SK-N-SH treated with all-trans-retinoic acid at 6 μM for 48 hours (cell line): ENCODE results near the gene DNASE1.

Source experiments
- ATAC-seq: fragments of 200-7000 bp; cut with Tn5 transposase; 3 replicates; pipeline ENCODE4 v1.9.1; 2020; ENCODE audit warnings: mild to moderate bottlenecking, moderate library complexity
- BACH2 ChIP-seq: fragments of 250-450 bp; sonication (Bioruptor Pico); IDR thresholded peaks from 2 replicates; pipeline ENCODE4 v1.9.0; 2021; ENCODE audit warnings: mild to moderate bottlenecking, borderline replicate concordance
- CSDC2 ChIP-seq: fragments of 250-450 bp; sonication (Bioruptor Pico); IDR thresholded peaks from 2 replicates; pipeline ENCODE4 v1.5.0; 2020; ENCODE audit warnings: mild to moderate bottlenecking, moderate library complexity
- GLIS3 ChIP-seq: fragments of 250-450 bp; sonication (Bioruptor Pico); IDR thresholded peaks from 2 replicates; pipeline ENCODE4 v1.5.0; 2020; ENCODE audit warnings: mild to moderate bottlenecking, moderate library complexity
- ISL1 ChIP-seq: fragments of 250-450 bp; sonication (Bioruptor Pico); IDR thresholded peaks from 2 replicates; pipeline ENCODE4 v2.1.2; 2022; ENCODE audit warnings: mild to moderate bottlenecking, moderate library complexity
- RARB ChIP-seq: fragments of 250-450 bp; sonication (Bioruptor Pico); IDR thresholded peaks from 2 replicates; pipeline ENCODE4 v1.8.0; 2021; ENCODE audit warnings: mild to moderate bottlenecking, moderate library complexity
- SNAI2 ChIP-seq: fragments of 250-450 bp; sonication (Bioruptor Pico); IDR thresholded peaks from 2 replicates; pipeline ENCODE4 v1.5.0; 2020; ENCODE audit warnings: mild to moderate bottlenecking, moderate library complexity
- TCF4 ChIP-seq: fragments of 250-450 bp; sonication (Bioruptor Pico); IDR thresholded peaks from 2 replicates; pipeline ENCODE4 v1.8.0; 2021; ENCODE audit warnings: mild to moderate bottlenecking, moderate library complexity, borderline replicate concordance
- TOX ChIP-seq: fragments of 250-450 bp; sonication (Bioruptor Pico); IDR thresholded peaks from 2 replicates; pipeline ENCODE4 v1.8.0; 2021; ENCODE audit warnings: mild to moderate bottlenecking, moderate library complexity, borderline replicate concordance
- ZC3H10 ChIP-seq: fragments of 250-450 bp; sonication (Bioruptor Pico); IDR thresholded peaks from 2 replicates; pipeline ENCODE4 v1.5.1; 2021; ENCODE audit warnings: mild to moderate bottlenecking, moderate library complexity
- ZFP3 ChIP-seq: fragments of 250-450 bp; sonication (Bioruptor Pico); IDR thresholded peaks from 2 replicates; pipeline ENCODE4 v1.5.0; 2020; ENCODE audit warnings: mild to moderate bottlenecking, moderate library complexity
- ZFP30 ChIP-seq: fragments of 450-650 bp; formaldehyde crosslinking; IDR thresholded peaks from 2 replicates; pipeline ENCODE4 v1.5.0; 2022; ENCODE audit warnings: mild to moderate bottlenecking, moderate library complexity
- ZNF565 ChIP-seq: fragments of 450-650 bp; formaldehyde crosslinking; conservative IDR thresholded peaks from 2 replicates; pipeline ENCODE4 v1.5.0; 2020; ENCODE audit warnings: low read depth, mild to moderate bottlenecking, moderate library complexity
- ZNF70 ChIP-seq: fragments of 450-650 bp; formaldehyde crosslinking; IDR thresholded peaks from 2 replicates; pipeline ENCODE4 v1.5.0; 2020; ENCODE audit warnings: mild to moderate bottlenecking, moderate library complexity
- ZNF8 ChIP-seq: fragments of 450-650 bp; formaldehyde crosslinking; IDR thresholded peaks from 2 replicates; pipeline ENCODE4 v1.5.0; 2020; ENCODE audit warnings: mild to moderate bottlenecking, moderate library complexity
- TF ChIP-seq, protein P1 (sequence below): fragments of 250-450 bp; sonication (Bioruptor Pico); IDR thresholded peaks from 2 replicates; pipeline ENCODE4 v1.5.1; 2020; ENCODE audit warnings: low read depth, mild to moderate bottlenecking, moderate library complexity
- TF ChIP-seq, protein P2 (sequence below): fragments of 250-450 bp; sonication (Bioruptor Pico); IDR thresholded peaks from 2 replicates; pipeline ENCODE4 v1.5.0; 2020; ENCODE audit warnings: mild to moderate bottlenecking, moderate library complexity
- TF ChIP-seq, protein P3 (sequence below): fragments of 250-450 bp; sonication (Bioruptor Pico); IDR thresholded peaks from 2 replicates; pipeline ENCODE4 v1.8.0; 2021; ENCODE audit warnings: low read depth, mild to moderate bottlenecking, moderate library complexity, borderline replicate concordance
- TF ChIP-seq, protein P4 (sequence below): fragments of 250-450 bp; sonication (Bioruptor Pico); IDR thresholded peaks from 2 replicates; pipeline ENCODE4 v1.8.0; 2020; ENCODE audit warnings: mild to moderate bottlenecking, moderate library complexity, borderline replicate concordance

Gene DNASE1

DNA sequence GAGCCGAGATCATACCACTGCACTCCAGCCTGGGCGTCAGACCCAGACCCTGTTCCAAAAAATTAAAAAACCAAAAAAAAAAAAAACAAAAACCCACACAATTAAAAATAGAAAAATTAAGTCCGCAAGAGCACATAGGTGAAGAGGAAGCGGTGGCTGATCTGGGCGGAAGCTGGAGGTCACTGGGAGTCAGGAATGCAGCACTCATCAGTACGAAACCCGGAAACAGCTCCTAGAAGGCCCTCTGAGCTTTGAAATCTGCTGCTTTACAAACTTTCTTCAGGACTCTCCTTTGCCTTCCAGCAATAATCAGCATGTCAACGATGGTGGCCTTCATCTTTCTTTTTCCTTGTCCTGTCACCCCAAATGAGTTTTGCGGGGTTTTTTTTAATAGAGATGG, 33.3 kb downstream of the DNASE1 start (continued):
- no peak for TF ChIP-seq CSDC2 (CRISPR knock-in tag)
- no peak for TF ChIP-seq ZFP3 (CRISPR knock-in tag)
- no peak for TF ChIP-seq ZFP30 (CRISPR knock-in tag)
- TF ChIP-seq TOX = no peak
- TF ChIP-seq ZNF565 (CRISPR knock-in tag) = no peak
- TF ChIP-seq, all 23 proteins: peak for 0

DNA sequence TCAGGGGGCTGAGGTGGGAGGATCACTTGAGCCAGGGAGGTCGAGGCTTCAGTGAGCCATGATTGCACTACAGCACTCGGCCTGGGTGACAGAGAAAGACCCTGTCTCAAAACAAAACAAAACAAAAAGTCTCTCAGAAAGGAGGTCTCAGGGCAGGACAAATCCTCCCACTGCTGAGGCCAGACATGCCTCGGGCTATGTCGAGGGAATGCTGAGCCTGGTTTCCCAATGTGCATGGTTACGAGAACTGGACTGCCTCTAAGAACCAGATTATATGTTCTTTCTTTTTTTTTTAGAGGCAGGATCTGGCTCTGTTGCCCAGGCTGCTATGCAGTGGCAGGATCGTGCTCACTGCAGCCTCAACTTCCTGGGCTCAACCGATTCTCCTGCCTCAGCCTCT, 35.2 kb downstream of the DNASE1 start:
- ATAC-seq = no peak
- TF ChIP-seq, protein P1, sequence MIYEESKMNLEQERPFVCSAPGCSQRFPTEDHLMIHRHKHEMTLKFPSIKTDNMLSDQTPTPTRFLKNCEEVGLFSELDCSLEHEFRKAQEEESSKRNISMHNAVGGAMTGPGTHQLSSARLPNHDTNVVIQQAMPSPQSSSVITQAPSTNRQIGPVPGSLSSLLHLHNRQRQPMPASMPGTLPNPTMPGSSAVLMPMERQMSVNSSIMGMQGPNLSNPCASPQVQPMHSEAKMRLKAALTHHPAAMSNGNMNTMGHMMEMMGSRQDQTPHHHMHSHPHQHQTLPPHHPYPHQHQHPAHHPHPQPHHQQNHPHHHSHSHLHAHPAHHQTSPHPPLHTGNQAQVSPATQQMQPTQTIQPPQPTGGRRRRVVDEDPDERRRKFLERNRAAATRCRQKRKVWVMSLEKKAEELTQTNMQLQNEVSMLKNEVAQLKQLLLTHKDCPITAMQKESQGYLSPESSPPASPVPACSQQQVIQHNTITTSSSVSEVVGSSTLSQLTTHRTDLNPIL (CRISPR knock-in tag) = no peak

DNA sequence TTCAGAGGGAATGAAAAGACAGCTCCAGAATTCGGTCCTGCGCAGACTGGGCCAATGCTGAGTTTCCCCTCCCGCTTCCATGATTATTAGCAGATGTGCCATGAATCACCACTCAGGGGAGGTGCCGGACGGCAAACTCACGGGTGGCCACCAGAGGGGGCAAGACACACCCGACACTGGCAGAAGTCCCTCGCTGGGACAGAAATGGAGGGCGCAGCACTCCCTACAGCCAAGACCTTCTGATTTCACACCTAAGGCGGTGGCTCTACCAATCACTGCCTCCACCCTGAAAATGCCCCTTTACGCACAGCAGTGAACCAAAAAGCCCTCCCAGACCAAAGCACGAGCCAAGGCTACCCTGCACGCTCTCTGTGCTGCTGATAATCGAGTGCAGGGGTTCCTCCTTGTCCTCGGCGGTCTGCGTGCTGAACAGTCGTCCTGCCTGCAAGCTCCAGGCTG, 36.0 kb downstream of the DNASE1 start:
- peak; percentile 99 for ATAC-seq
- TF ChIP-seq, protein P2, sequence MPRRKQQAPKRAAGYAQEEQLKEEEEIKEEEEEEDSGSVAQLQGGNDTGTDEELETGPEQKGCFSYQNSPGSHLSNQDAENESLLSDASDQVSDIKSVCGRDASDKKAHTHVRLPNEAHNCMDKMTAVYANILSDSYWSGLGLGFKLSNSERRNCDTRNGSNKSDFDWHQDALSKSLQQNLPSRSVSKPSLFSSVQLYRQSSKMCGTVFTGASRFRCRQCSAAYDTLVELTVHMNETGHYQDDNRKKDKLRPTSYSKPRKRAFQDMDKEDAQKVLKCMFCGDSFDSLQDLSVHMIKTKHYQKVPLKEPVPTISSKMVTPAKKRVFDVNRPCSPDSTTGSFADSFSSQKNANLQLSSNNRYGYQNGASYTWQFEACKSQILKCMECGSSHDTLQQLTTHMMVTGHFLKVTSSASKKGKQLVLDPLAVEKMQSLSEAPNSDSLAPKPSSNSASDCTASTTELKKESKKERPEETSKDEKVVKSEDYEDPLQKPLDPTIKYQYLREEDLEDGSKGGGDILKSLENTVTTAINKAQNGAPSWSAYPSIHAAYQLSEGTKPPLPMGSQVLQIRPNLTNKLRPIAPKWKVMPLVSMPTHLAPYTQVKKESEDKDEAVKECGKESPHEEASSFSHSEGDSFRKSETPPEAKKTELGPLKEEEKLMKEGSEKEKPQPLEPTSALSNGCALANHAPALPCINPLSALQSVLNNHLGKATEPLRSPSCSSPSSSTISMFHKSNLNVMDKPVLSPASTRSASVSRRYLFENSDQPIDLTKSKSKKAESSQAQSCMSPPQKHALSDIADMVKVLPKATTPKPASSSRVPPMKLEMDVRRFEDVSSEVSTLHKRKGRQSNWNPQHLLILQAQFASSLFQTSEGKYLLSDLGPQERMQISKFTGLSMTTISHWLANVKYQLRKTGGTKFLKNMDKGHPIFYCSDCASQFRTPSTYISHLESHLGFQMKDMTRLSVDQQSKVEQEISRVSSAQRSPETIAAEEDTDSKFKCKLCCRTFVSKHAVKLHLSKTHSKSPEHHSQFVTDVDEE = no peak
- TF ChIP-seq TCF4 (peak; percentile 85), ISL1 (CRISPR knock-in tag) (no peak), ZNF70 (CRISPR knock-in tag) (peak; percentile 10; the same call in 1 of the 2 replicates)
- TF ChIP-seq, protein P1 (CRISPR knock-in tag) = no peak
- TF ChIP-seq, protein P3, sequence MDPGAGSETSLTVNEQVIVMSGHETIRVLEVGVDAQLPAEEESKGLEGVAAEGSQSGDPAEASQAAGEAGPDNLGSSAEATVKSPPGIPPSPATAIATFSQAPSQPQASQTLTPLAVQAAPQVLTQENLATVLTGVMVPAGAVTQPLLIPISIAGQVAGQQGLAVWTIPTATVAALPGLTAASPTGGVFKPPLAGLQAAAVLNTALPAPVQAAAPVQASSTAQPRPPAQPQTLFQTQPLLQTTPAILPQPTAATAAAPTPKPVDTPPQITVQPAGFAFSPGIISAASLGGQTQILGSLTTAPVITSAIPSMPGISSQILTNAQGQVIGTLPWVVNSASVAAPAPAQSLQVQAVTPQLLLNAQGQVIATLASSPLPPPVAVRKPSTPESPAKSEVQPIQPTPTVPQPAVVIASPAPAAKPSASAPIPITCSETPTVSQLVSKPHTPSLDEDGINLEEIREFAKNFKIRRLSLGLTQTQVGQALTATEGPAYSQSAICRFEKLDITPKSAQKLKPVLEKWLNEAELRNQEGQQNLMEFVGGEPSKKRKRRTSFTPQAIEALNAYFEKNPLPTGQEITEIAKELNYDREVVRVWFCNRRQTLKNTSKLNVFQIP (CRISPR knock-in tag) = no peak

DNA sequence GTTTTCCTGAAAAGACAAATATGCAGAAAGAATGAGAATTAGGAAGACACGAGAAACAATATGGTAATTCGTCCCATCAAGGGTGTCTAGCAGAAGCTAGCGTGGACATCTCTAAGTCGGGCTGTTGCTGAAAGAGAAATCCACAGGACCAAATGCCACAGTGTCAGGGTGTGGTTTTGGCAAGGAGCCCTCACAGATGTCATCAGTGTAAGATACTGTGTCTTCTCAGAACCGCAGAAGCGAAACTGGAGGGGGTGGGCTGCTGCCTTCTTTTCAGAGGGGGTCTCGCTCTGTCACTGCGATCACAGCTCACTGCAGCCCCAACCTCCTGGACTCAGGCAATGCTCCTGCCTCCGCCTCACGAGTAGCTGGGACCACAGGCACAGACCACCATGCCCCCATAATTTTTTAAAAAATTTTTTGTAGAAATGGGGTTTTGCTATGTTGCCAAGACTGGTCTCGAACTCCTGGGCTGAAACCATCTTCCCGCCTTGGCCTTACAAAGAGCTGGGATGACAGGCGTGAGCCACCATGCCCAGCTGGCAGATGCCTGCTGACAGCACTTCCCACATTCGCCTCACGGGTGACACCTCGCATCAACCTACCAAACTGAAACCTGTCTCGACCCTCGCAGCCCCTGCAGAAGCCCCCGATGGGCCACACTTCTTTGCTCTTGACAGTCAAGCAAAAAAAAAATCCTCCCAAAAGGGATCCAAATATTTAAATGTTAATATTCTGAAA, 36.7 kb downstream of the DNASE1 start:
- no peak for TF ChIP-seq SNAI2 (CRISPR knock-in tag)
- TF ChIP-seq TCF4 = no peak
- TF ChIP-seq, all 23 proteins: peak for 0

DNA sequence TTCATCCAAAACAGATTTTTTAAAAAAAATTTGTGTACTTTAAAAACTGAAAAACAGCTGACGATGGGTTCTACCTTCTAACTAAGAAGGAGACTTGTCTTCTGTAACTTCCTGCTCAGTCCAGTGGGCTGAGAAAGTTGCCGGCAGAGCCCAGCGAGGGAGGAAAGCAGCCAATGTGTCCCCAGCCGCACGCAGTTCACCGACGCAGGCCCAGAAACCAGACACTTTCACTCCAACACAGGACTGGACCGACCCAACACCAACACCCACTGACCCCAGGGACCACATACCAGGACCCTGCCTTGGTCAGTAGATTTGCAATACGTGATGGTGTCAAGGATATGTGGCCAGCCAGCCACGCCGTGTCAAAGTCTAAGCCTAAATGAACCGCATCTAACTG, 37.3 kb downstream of the DNASE1 start:
- no peak for ATAC-seq
- TF ChIP-seq RARB (no peak), BACH2 (CRISPR knock-in tag) (no peak), ZNF8 (CRISPR knock-in tag) (no peak), GLIS3 (CRISPR knock-in tag) (no peak), ZNF70 (CRISPR knock-in tag) (no peak), ZC3H10 (no peak), TOX (no peak)
- TF ChIP-seq, protein P4, sequence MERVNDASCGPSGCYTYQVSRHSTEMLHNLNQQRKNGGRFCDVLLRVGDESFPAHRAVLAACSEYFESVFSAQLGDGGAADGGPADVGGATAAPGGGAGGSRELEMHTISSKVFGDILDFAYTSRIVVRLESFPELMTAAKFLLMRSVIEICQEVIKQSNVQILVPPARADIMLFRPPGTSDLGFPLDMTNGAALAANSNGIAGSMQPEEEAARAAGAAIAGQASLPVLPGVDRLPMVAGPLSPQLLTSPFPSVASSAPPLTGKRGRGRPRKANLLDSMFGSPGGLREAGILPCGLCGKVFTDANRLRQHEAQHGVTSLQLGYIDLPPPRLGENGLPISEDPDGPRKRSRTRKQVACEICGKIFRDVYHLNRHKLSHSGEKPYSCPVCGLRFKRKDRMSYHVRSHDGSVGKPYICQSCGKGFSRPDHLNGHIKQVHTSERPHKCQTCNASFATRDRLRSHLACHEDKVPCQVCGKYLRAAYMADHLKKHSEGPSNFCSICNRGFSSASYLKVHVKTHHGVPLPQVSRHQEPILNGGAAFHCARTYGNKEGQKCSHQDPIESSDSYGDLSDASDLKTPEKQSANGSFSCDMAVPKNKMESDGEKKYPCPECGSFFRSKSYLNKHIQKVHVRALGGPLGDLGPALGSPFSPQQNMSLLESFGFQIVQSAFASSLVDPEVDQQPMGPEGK (CRISPR knock-in tag) = no peak
- TF ChIP-seq, protein P3 (CRISPR knock-in tag) = no peak
- TF ChIP-seq, protein P1 (CRISPR knock-in tag) = no peak
- TF ChIP-seq, protein P2 = no peak

More for the DNA sequence above, 36.7 kb downstream of the DNASE1 start:
- no peak for ATAC-seq
